ENCODE data around the gene SGIP1.

SGIP1 gene

DNA sequence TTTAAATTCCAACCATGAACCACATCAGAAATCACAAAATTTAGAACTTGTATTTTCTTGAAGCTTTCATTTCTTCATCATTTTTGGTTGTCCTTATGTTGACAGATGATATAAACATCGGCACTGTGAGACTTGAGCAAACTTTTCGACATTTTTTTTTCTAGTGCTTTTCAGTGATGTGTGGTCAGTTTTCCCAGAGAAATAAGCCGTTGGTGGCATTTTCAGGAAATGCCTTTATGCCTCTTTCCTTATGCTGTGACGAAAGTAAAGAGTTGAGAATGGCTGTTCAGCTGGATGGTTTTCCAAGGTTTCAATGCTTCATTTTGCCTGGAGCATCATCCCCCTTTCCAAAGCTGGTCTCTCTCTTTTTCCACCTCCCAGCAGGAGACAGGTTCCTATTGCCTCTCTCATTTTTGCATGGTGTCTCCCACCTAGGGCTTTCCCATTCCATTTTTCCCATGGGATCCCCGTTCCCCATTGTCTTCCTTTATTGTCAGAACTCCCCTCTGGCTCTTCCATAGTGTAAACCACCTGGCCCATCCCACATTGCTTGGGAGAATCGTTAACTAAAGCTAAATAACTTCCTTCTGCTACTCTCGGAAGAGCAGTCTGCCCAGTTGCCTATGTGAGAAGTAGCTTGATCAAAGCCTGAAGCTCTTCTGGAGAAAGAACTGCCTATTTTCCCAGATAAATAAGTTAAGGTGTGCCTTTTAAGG lies 156.9 kb downstream of the SGIP1 start:
- TF ChIP-seq, protein P1, sequence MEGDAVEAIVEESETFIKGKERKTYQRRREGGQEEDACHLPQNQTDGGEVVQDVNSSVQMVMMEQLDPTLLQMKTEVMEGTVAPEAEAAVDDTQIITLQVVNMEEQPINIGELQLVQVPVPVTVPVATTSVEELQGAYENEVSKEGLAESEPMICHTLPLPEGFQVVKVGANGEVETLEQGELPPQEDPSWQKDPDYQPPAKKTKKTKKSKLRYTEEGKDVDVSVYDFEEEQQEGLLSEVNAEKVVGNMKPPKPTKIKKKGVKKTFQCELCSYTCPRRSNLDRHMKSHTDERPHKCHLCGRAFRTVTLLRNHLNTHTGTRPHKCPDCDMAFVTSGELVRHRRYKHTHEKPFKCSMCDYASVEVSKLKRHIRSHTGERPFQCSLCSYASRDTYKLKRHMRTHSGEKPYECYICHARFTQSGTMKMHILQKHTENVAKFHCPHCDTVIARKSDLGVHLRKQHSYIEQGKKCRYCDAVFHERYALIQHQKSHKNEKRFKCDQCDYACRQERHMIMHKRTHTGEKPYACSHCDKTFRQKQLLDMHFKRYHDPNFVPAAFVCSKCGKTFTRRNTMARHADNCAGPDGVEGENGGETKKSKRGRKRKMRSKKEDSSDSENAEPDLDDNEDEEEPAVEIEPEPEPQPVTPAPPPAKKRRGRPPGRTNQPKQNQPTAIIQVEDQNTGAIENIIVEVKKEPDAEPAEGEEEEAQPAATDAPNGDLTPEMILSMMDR (conservative IDR thresholded peaks at IDR 0.05): no peak
- no peak overlapping the region for H3K27ac ChIP-seq

DNA sequence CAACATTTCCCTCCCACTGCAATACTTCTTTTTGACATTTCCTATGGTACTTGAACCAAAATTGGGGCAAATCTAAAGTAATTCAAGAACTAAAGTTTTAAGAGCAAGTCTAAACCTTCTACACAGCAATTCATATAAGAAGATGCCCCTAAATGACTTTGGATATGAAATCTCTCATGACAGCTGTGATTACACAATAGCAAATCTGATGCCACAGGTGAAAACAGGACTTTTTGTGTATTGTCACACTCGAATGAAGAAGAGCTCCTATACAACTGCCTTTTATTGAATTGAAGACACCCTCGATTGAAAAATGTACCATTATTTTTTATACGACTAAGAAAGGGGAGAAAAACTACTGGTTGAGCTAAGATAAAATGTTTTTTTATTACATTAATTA lies 158.7 kb downstream of the SGIP1 start:
- TF ChIP-seq, protein P1 (conservative IDR thresholded peaks at IDR 0.05): no peak
- H3K27ac ChIP-seq: no peak overlapping the region

DNA sequence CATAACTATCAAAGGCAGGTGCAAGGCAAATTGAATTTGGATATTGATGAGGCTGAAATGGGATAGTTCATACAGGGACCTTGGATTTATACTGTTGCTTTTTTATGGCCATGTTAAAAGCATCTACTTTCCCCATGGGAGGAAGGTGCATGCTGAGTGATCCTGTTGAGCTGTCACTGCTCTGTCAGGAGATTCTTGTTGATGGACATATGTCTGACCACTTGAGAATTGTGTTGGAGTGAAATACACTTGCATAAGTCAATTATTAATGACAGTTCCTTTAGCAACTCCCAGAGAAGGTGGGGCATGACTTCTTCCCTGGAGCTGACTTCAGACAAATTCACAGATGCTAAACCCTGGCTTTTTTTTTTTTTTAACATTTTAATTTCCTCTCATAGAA lies 159.9 kb downstream of the SGIP1 start:
- TF ChIP-seq, protein P1 (conservative IDR thresholded peaks at IDR 0.05): no peak
- no peak overlapping the region for H3K27ac ChIP-seq

DNA sequence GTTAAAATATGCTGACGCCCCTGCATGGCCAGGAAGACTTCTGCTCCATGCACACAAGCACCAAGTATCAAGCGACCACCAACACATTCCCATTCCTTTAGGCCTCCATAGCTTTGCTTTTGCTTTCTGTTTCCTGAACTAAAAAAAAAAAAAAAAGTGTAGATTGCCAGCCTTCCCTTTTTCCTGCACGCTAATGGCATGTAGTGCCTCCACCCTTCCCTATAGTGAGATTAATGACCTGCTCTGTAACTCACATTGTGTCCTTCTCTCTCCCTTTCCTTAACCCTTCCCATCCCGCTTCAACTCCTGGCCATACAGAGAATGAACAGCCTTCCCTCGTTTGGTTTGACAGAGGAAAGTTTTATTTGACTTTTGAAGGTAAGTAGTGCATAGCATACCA lies 161.2 kb downstream of the SGIP1 start:
- H3K27ac ChIP-seq: no peak overlapping the region

DNA sequence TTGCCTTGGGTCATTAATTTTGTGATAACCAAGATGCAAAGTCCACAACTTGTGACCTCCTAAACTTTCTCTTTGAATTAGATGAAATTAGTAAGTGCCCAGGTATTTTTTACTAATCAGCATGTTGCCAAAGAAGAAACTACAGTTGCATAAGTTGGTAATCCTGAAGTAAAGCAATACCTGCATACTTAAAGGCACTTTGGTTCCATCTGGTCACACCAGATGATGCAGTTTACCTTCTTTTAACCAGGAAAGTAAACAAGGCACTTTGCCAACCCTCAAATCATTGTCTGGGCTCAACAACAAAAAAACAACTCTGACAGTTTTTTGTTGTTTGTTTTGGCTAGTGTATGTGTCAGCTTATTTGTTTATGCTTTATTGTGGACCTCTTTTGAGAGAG lies 162.8 kb downstream of the SGIP1 start:
- TF ChIP-seq, protein P1 (conservative IDR thresholded peaks at IDR 0.05): no peak

More for the DNA sequence above, 161.2 kb downstream of the SGIP1 start:
- TF ChIP-seq, protein P1 (conservative IDR thresholded peaks at IDR 0.05): no peak

DNA sequence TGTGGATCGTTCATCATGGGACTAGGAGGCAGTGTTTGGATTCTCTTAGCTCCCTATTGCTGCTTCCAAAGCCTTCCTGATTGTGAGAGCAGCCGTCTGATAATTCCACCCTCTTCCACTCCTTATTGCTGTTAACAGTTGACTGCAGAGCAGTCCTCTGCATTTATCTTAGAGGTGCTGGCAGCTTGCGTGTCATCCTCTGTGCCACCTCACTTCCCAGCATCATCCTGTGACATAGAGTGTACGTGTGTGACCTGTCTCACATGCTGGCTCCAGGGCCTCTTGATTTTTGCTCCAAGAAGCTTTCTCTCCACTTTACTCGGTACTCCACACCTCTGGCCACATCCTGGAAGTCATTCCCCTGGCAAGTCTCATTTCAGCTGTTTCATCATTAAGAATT lies 165.3 kb downstream of the SGIP1 start:
- H3K27ac ChIP-seq: no peak overlapping the region
- TF ChIP-seq, protein P1 (conservative IDR thresholded peaks at IDR 0.05): no peak

More for the DNA sequence above, 162.8 kb downstream of the SGIP1 start:
- H3K27ac ChIP-seq: no peak overlapping the region

DNA sequence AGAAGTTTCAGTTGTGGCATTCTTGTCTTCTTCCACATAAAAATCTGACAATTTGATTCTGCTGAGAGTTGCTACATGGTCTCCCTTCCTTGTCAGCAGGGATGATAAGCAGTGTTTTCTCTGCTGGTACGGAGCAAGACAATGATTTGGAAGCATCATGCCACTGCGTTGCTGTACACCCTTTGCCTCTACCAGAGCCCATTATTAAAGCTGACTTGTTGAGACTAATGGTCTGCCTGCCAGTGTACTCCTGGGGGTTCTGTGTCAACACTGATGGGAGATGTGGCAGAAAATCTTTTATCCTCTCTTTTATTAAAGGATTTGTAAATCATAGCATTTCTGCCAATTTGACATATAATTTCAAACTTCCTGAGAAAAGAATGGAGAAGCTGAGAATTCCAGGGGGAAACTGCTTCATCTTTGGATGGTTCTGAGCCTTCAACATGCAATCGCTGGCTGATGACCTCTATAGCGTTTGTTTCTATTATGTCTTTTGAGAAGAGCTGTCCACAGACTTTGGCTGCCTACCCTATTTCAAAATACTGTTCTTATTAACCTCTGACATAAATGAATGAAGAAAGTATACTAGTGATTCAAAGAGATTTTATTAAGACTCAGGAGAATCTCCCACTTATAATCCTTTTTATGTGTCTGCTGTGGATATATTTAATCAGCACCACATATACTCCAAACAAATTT lies 170.4 kb downstream of the SGIP1 start:
- H3K27ac ChIP-seq: no peak overlapping the region; the same call in 1 of the 2 replicates
- TF ChIP-seq, protein P1 (conservative IDR thresholded peaks at IDR 0.05): no peak
